Stimulated activated CD8-positive, alpha-beta memory T cell treated with anti-CD3 and anti-CD28 coated beads, Interleukin-4, amount 100 ng/mL, for 24 hours (primary cell): Measurements from ENCODE around the gene PTS.
"Not testable (repeated sequence)": the region's sequence is repeated elsewhere in the genome, so short reads cannot be mapped to it uniquely, and the experiment has no call there.

Source experiments
- DNase-seq: peaks from one replicate; pipeline ENCODE4 v3.0.0-alpha.2; 2020; ENCODE audit warnings: low read depth

Gene PTS

GRCh38 chr11:112226062-112226830 is at the start of gene PTS:
Gene PTS, plus strand, starts transcription at chr11:112226428. Its CDS starts 16 bp downstream, at chr11:112226444.
- peak; percentile 78 for DNase-seq

DNA sequence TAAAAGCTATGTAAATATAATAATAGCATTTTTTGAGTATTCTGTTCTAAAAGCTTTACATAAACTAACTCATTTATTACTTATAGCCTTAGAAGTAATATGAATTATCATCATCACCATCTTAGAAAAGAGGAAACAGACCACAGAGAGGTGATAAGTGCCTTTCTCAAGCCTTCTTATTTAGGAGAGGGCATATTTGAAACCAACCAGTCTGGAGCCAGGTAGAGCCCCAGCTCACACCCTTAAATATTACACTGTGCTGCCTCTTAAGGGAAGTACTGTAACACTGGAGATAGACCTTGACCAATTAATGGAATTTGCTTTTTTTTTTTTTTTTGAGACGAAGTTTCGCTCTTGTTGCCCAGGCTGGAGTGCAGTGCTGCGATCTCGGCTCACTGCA is 48.6 kb upstream of the PTS start:
- DNase-seq, result no peak

DNA sequence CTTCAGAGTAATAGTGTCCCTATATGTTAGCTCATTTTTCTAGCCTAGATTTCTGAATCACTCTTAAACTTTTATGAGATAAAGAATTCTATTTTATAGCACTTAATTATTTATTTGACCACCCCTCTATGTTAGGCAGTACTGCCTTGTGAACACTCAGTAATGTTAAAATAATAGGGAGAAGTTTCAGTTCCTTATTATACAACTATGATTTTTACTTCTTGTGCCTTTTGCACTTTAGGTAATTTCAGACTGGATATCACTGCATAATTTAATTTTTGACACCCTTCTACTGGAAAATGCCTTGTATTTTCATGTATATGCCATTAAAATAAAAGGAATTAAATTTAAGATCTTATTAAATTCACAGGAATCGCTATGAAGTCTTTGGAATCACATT is 47.8 kb upstream of the PTS start:
- DNase-seq, result no peak

DNA sequence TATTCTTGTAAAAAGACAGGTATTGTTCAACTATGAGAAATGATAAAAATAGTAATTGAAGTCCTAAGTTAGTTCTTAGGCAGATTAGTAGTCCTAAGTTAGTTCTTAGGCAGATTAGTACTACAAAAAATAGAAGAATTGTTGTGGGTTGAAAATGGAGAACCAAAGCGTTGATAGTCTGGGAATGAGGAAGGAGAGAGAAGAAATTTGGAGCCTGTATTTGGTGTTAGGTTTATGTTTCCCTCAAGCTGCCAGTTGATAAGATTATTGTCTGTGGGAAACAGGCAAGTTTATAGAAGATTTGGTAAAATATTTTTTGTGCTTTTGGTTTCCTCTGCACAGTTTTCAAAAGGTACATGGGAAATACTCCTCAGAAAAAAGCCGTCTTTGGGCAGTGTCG is 47.3 kb upstream of the PTS start:
- no peak for DNase-seq

GRCh38 chr11:112179601-112180000 is 46.6 kb upstream of the PTS start:
- no peak for DNase-seq

- no peak for DNase-seq
Observed at GRCh38 chr11:112182867-112183266, 43.4 kb upstream of the PTS start.

DNA sequence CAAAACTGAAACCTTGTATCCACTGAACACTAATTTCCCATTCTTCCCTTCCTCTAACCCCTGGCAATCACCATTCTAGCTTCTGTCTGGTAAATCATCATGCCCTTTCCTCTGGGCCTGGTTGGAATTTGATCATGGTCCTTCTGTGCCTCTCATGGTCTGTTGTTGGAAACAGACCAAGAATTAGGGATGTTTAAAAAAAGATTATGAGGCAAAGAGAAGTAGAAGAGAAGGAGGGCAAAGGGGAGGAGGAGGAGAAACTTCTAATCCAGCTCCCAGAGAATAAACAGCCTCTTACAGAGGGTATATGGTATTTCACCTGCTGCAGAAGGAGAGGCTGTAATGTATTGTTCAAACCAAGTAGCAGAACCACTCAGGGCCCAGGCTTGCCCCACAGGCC is 40.3 kb upstream of the PTS start:
- DNase-seq, result no peak

- DNase-seq, result no peak
Observed at GRCh38 chr11:112186304-112186703, 39.9 kb upstream of the PTS start.

DNA sequence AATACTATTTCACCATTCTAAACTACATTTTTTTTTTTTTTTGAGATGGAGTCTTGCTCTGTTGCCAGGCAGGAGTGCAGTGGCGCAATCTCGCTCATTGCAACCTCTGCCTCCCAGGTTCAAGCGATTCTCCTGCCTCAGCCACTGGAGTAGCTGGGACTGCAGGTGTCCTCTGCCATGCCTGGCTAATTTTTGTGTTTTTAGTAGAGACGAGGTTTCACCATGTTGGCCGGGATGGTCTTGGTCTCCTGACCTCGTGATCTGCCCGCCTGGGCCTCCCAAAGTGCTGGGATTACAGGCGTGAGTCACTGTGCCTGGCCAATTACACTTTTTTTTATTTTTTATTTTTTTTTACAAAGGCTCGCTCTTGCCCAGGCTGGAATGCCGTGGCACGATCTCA is 31.1 kb upstream of the PTS start:
- not testable (repeated sequence) for DNase-seq

- no peak for DNase-seq
Observed at GRCh38 chr11:112195951-112196351, 30.3 kb upstream of the PTS start.

GRCh38 chr11:112196519-112197087 is 29.6 kb upstream of the PTS start:
- DNase-seq, result no peak

GRCh38 chr11:112199101-112199500 is 27.1 kb upstream of the PTS start:
- not testable (repeated sequence) for DNase-seq

- DNase-seq, result no peak
Observed at GRCh38 chr11:112200252-112200651, 26.0 kb upstream of the PTS start.

- no peak for DNase-seq
Observed at GRCh38 chr11:112206071-112206470, 20.2 kb upstream of the PTS start.

GRCh38 chr11:112210890-112211289 is 15.3 kb upstream of the PTS start:
- DNase-seq, result no peak

DNA sequence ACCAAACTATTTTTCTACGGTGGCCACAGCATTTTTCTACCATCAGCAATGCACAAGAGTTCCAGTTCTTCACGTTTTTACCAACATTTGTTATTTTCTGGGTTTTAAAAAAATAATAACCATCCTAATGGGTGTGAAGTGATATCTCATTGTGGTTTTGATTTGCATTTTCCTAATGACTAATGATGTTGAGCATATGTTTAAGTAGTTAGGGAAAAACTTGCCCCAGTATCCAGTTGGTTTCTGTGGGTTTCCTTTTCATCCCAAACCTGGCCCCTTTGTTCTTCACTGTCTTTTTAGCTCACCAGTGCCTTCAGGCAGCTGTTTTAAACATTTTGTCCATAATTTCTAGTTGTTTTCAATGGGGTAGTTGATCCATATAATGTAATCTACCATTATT is 14.7 kb upstream of the PTS start:
- no peak for DNase-seq

DNA sequence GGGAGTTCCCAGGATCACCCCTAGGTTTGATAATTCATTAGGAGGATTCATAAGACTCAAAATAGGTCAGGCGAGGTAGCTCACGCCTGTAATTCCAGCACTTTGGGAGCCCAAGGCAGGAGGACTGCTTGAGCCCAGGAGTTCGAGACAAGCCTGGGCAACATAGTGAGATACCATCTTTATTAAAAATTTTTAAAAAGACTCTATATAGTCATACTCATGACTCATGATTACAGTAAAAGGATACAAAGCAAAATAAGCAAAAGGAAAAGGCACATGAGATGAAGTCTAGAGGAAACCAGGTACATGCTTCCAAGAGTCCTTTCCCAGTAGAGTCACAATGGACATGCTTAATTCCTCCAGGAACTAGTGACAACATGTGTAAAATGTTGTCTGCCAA is 13.9 kb upstream of the PTS start:
- DNase-seq, result no peak

- no peak for DNase-seq
Observed at GRCh38 chr11:112212710-112213109, 13.5 kb upstream of the PTS start.

- no peak for DNase-seq
Observed at GRCh38 chr11:112213753-112214152, 12.5 kb upstream of the PTS start.

DNA sequence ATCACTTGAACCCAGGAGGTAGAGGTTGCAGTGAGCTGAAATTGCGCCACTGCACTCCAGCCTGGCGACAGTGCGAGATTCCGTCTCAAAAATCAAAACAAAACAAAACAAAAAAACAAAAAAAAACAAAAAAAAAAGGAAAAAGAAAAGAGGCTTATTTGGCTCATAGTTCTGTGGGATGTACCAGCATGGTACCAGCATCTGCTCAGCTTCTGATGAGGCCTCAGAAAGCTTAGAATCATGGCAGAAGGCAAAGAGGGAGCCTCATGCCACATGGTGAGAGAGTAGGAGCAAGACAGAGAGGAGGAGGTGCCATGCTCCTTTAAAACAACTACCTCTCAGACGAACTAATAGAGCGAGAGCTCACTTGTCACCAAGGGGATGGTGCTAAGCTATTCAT is 10.6 kb upstream of the PTS start:
- DNase-seq, result no peak

DNA sequence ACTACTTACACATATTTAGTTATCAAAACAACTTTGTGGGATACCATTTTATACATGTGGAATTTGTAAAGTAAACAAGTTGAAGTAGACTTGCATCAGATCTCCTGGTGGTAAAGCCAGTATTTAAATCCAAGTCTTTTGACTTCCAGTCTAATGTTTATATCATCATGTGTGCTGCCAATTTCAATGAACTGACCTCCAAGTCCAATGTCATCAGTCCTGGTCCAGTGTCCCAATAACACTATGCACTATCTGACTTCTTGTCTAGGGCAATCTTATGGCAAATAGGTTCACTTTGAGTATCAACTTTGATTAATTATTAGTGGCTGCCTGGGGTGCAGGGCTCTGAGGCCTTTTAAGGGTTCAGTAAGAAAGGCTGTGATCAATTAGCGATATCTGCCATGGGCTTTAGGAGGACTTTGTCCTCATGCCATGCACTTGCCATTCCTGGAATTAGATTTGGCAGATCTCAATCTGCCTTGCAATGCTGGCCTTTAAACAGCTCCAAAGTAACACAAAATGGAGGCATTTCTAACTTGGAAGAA is 9.6 kb upstream of the PTS start:
- DNase-seq, result no peak

- no peak for DNase-seq
Observed at GRCh38 chr11:112219476-112220232, 6.6 kb upstream of the PTS start.

DNA sequence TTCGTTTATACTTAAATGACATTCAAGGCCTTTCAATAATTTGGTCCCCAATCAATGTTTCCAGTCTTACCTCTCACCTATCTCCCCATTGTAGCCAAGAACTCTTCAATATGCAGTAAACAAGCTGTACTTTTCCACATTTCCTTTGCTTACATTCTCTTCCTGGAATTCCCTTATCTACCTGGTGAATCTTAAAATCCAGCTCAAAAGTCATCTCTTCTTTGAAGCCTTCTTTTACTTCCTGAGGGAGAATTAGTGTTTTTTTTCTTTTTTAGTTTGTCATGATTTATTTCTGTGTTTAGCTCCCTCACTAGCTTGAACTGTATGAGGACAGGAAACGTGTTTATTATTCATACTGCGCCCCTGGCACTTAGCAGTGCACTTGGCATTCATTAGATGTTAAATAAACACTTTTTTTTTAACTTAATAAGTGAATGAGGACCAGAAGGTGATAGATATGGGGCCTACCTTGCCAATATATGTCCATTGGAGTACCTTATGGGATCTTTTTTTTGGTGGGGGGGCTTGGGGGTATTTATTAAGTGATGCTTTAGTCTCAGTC is 4.9 kb upstream of the PTS start:
- no peak for DNase-seq
